Ishikawa (cell line): ENCODE data around the gene CTPS1.

Experiments used
- CEBPB ChIP-seq: IDR thresholded peaks from 2 replicates; pipeline ENCODE4 v1.6.1; 2012
- EGR1 ChIP-seq: IDR thresholded peaks from 2 replicates; pipeline ENCODE4 v1.6.1; 2012
- EP300 ChIP-seq: IDR thresholded peaks from 2 replicates; pipeline ENCODE4 v1.6.1; 2012; ENCODE audit warnings: borderline replicate concordance
- FOXM1 ChIP-seq: IDR thresholded peaks from 2 replicates; pipeline ENCODE4 v1.6.1; 2012; ENCODE audit warnings: low read depth, borderline replicate concordance
- NFIC ChIP-seq: IDR thresholded peaks from 2 replicates; pipeline ENCODE4 v1.6.1; 2012
- RAD21 ChIP-seq: IDR thresholded peaks from 2 replicates; pipeline ENCODE4 v1.6.1; 2012; ENCODE audit warnings: low read depth
- TAF1 ChIP-seq: IDR thresholded peaks from 2 replicates; pipeline ENCODE4 v1.6.1; 2012; ENCODE audit warnings: low read depth, mild to moderate bottlenecking
- TEAD4 ChIP-seq: IDR thresholded peaks from 2 replicates; pipeline ENCODE4 v1.6.1; 2012
- YY1 ChIP-seq: IDR thresholded peaks from 2 replicates; pipeline ENCODE4 v1.6.1; 2012; ENCODE audit warnings: low read depth
- TF ChIP-seq, protein P1 (sequence below): IDR thresholded peaks from 2 replicates; pipeline ENCODE4 v1.6.1; 2012; ENCODE audit warnings: low read depth, mild to moderate bottlenecking
- TF ChIP-seq, protein P2 (sequence below): IDR thresholded peaks from 2 replicates; pipeline ENCODE4 v1.6.1; 2012
- TF ChIP-seq, protein P3 (sequence below): IDR thresholded peaks from 2 replicates; pipeline ENCODE4 v1.6.1; 2012

DNA sequence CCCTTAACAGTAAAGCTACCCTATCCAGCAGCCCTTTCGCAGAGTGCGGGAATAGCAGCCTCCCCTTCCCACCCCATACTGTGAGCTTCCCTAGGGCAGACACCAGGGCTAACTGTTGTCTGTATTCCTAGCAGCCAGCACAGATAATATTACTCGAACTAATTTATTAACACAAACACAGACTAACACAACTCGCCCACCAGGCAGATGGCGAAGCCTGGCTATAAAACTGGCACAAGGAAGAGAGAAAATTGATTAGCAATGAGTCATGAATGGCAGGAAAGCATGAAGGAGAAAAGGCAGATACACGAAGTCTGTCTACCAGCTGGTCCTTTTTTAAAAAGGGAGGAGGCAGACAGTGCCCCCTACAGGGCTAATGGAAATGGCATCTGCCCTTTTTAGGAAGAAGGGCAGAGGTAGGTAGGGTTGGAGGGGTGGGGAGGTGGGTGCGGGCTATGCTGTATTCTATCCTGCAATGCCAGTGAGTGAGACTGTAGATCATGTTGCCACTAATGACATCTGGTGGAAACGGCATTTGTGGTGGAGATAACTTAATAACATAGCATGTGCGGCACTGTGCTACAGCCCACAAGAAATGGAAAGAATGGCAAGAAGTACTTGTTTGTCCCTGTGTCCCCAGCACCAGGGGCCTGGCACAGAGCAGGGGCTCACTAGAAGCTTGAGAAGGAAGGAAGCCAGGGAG is 30.6 kb upstream of the CTPS1 start:
- TF ChIP-seq NFIC (no peak), EP300 (no peak), EGR1 (no peak), CEBPB (no peak), FOXM1 (no peak), TAF1 (no peak), YY1 (0 out of 2 replicates have a peak, but pooled peaks have one; percentile 32), RAD21 (peak; percentile 84), TEAD4 (no peak)
- TF ChIP-seq, protein P1, sequence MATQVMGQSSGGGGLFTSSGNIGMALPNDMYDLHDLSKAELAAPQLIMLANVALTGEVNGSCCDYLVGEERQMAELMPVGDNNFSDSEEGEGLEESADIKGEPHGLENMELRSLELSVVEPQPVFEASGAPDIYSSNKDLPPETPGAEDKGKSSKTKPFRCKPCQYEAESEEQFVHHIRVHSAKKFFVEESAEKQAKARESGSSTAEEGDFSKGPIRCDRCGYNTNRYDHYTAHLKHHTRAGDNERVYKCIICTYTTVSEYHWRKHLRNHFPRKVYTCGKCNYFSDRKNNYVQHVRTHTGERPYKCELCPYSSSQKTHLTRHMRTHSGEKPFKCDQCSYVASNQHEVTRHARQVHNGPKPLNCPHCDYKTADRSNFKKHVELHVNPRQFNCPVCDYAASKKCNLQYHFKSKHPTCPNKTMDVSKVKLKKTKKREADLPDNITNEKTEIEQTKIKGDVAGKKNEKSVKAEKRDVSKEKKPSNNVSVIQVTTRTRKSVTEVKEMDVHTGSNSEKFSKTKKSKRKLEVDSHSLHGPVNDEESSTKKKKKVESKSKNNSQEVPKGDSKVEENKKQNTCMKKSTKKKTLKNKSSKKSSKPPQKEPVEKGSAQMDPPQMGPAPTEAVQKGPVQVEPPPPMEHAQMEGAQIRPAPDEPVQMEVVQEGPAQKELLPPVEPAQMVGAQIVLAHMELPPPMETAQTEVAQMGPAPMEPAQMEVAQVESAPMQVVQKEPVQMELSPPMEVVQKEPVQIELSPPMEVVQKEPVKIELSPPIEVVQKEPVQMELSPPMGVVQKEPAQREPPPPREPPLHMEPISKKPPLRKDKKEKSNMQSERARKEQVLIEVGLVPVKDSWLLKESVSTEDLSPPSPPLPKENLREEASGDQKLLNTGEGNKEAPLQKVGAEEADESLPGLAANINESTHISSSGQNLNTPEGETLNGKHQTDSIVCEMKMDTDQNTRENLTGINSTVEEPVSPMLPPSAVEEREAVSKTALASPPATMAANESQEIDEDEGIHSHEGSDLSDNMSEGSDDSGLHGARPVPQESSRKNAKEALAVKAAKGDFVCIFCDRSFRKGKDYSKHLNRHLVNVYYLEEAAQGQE = no peak
- TF ChIP-seq, protein P2, sequence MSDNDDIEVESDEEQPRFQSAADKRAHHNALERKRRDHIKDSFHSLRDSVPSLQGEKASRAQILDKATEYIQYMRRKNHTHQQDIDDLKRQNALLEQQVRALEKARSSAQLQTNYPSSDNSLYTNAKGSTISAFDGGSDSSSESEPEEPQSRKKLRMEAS = no peak
- TF ChIP-seq, protein P3, sequence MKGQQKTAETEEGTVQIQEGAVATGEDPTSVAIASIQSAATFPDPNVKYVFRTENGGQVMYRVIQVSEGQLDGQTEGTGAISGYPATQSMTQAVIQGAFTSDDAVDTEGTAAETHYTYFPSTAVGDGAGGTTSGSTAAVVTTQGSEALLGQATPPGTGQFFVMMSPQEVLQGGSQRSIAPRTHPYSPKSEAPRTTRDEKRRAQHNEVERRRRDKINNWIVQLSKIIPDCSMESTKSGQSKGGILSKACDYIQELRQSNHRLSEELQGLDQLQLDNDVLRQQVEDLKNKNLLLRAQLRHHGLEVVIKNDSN = no peak
